SK-N-SH (cell line): ENCODE data around the gene DRD2. TPM values are rescaled to one million over a fixed set of nuclear protein-coding genes. Genes with fewer than 3 reads are reported as not detected.

Experiments
- CTCF ChIA-PET: fragments of 300-600, 350-600 bp; formaldehyde crosslinking; extraction: SDS; loops from one replicate; lab custom pipeline; 2021; lab: Yijun Ruan, JAX
- POLR2A ChIA-PET: fragments of 350-600 bp; sonication (Branson Sonifier 250); formaldehyde crosslinking; extraction: SDS; loops from one replicate; lab custom pipeline; 2020; ENCODE audit warnings: antibody characterized with exemption, inconsistent platforms; lab: Yijun Ruan, JAX
- DNase-seq: peaks from one replicate; pipeline ENCODE4 v3.0.0; 2012
- H2AFZ ChIP-seq: fragments of 200-600 bp; sonication (generic); 2 replicates; pipeline ENCODE4 v1.8.1; 2016; ENCODE audit warnings: antibody characterized with exemption, mild to moderate bottlenecking, low read depth
- H3F3A ChIP-seq: fragments of 200-600 bp; sonication (generic); replicated peaks from 2 replicates; pipeline ENCODE3; 2016; ENCODE audit warnings: antibody characterized with exemption, mild to moderate bottlenecking; ENCODE audit not compliant: insufficient read depth
- H3K27ac ChIP-seq, 2 experiments: fragments of 200-500 bp in 1 of 2; fragments of 200-600 bp in 1 of 2; sonication (Bioruptor generic) in 1 of 2; sonication (generic), shearing (Covaris generic) in 1 of 2; 2 replicates each; pipeline versions ENCODE4 v1.5.1 to v1.6.1; 2014 to 2016; ENCODE audit warnings: low read depth in 2 of 2, inconsistent platforms in 1 of 2, low read length in 1 of 2, mild to moderate bottlenecking in 1 of 2, mixed read lengths in 1 of 2
- H3K27me3 ChIP-seq: fragments of 200-600 bp; sonication (generic), shearing (Covaris generic); 2 replicates; pipeline ENCODE4 v1.6.1; 2016; ENCODE audit warnings: mixed run types; ENCODE audit not compliant: insufficient read depth
- H3K36me3 ChIP-seq, 2 experiments: fragments of 200-500 bp in 1 of 2; fragments of 200-600 bp in 1 of 2; sonication (Bioruptor generic) in 1 of 2; sonication (generic) in 1 of 2; replicated peaks in 1 of 2; 2 replicates each; pipeline versions ENCODE3 to v1.5.1; 2014 to 2016; ENCODE audit warnings: low read length in 1 of 2, mild to moderate bottlenecking in 1 of 2; ENCODE audit not compliant: insufficient read depth in 2 of 2, control insufficient read depth in 1 of 2
- H3K4me1 ChIP-seq, 2 experiments: fragments of 200-500 bp in 1 of 2; fragments of 200-600 bp in 1 of 2; sonication (Bioruptor generic) in 1 of 2; sonication (generic), shearing (Covaris generic) in 1 of 2; 2 replicates each; pipeline versions ENCODE4 v1.5.1 to v1.6.1; 2014 to 2016; ENCODE audit warnings: low read depth in 1 of 2, low read length in 1 of 2, mixed run types in 1 of 2; ENCODE audit not compliant: insufficient read depth in 2 of 2, control insufficient read depth in 1 of 2
- H3K4me2 ChIP-seq: fragments of 200-600 bp; sonication (generic), shearing (Covaris generic); 2 replicates; pipeline ENCODE4 v1.6.1; 2017; ENCODE audit warnings: mixed run types
- H3K4me3 ChIP-seq, 2 experiments: fragments of 200-500 bp in 1 of 2; fragments of 200-600 bp in 1 of 2; sonication (Bioruptor generic) in 1 of 2; sonication (generic), shearing (Covaris generic) in 1 of 2; 2 replicates each; pipeline versions ENCODE4 v1.5.1 to v1.8.1; 2014 to 2016; ENCODE audit warnings: low read depth in 2 of 2, inconsistent platforms in 1 of 2, low read length in 1 of 2, mild to moderate bottlenecking in 1 of 2, mixed read lengths in 1 of 2, moderate library complexity in 1 of 2
- H3K79me2 ChIP-seq: fragments of 200-600 bp; sonication (generic); 2 replicates; pipeline ENCODE4 v1.8.1; 2017; ENCODE audit warnings: mild to moderate bottlenecking; ENCODE audit not compliant: insufficient read depth
- H3K9ac ChIP-seq: fragments of 200-600 bp; sonication (generic); 2 replicates; pipeline ENCODE4 v1.6.1; 2017; ENCODE audit warnings: mixed run types
- H3K9me2 ChIP-seq: fragments of 200-600 bp; sonication (generic); 2 replicates; pipeline ENCODE4 v1.6.1; 2017; ENCODE audit warnings: mixed run types
- H3K9me3 ChIP-seq: fragments of 200-600 bp; sonication (generic); 2 replicates; pipeline ENCODE4 v1.6.1; 2017; ENCODE audit warnings: mixed run types, mild to moderate bottlenecking, moderate library complexity
- H4K20me1 ChIP-seq: fragments of 200-600 bp; sonication (generic); 2 replicates; pipeline ENCODE4 v1.6.1; 2017; ENCODE audit warnings: mild to moderate bottlenecking, mixed run types; ENCODE audit not compliant: insufficient read depth
- FOSL2 ChIP-seq: IDR thresholded peaks from 2 replicates; pipeline ENCODE4 v1.4.0; 2012; ENCODE audit warnings: low read depth, mild to moderate bottlenecking, moderate library complexity, borderline replicate concordance
- FOXM1 ChIP-seq: IDR thresholded peaks from 2 replicates; pipeline ENCODE4 v1.4.0; 2012; ENCODE audit warnings: low read depth, mild to moderate bottlenecking
- GABPA ChIP-seq: IDR thresholded peaks from 2 replicates; pipeline ENCODE4 v1.4.0; 2012; ENCODE audit warnings: low read depth, mild to moderate bottlenecking
- GATA2 ChIP-seq: sonication (generic); formaldehyde crosslinking; IDR thresholded peaks from 2 replicates; pipeline ENCODE4 v1.5.0; 2020; ENCODE audit warnings: mild to moderate bottlenecking, missing genetic modification reagents
- MXI1 ChIP-seq: IDR thresholded peaks from 2 replicates; pipeline ENCODE4 v1.6.1; 2012; ENCODE audit warnings: mild to moderate bottlenecking, low read depth, low read length, improper control_type of control experiment
- NFIC ChIP-seq: IDR thresholded peaks from 2 replicates; pipeline ENCODE4 v1.4.0; 2012; ENCODE audit warnings: borderline replicate concordance
- PBX3 ChIP-seq: IDR thresholded peaks from 2 replicates; pipeline ENCODE4; 2012
- POLR2AphosphoS5 ChIP-seq: IDR thresholded peaks from 2 replicates; pipeline ENCODE4 v1.6.1; 2012; ENCODE audit warnings: low read depth, low read length
- RCOR1 ChIP-seq: fragments of 150-350 bp; IDR thresholded peaks from 2 replicates; pipeline ENCODE4 v1.6.1; 2017; ENCODE audit warnings: antibody characterized with exemption, low read length
- RFX5 ChIP-seq: IDR thresholded peaks from 2 replicates; pipeline ENCODE4 v1.6.1; 2012; ENCODE audit warnings: mild to moderate bottlenecking, improper control_type of control experiment, low read length
- RXRA ChIP-seq: IDR thresholded peaks from 2 replicates; pipeline ENCODE4 v1.4.0; 2012; ENCODE audit warnings: low read depth, mild to moderate bottlenecking, borderline replicate concordance
- SIN3A ChIP-seq: IDR thresholded peaks from 2 replicates; pipeline ENCODE4 v1.6.1; 2012; ENCODE audit warnings: low read depth, mild to moderate bottlenecking, low read length, moderate library complexity, borderline replicate concordance
- SMC3 ChIP-seq: IDR thresholded peaks from 2 replicates; pipeline ENCODE4 v1.6.1; 2012; ENCODE audit warnings: low read depth, low read length, improper control_type of control experiment
- TEAD4 ChIP-seq: IDR thresholded peaks from 2 replicates; pipeline ENCODE4 v1.4.0; 2012; ENCODE audit warnings: mild to moderate bottlenecking, borderline replicate concordance; ENCODE audit not compliant: insufficient read depth
- USF1 ChIP-seq: IDR thresholded peaks from 2 replicates; pipeline ENCODE4 v1.4.0; 2012; ENCODE audit warnings: low read depth, borderline replicate concordance
- YY1 ChIP-seq: IDR thresholded peaks from 2 replicates; pipeline ENCODE4 v1.4.0; 2012; ENCODE audit warnings: low read depth, mild to moderate bottlenecking
- ZBTB33 ChIP-seq: IDR thresholded peaks from 2 replicates; pipeline ENCODE4 v1.4.0; 2012; ENCODE audit warnings: low read depth, borderline replicate concordance
- WGBS: methylation state at CpG from one replicate; pipeline ENCODE4 v1.1.6; 2017; ENCODE audit warnings: low lambda C conversion rate; 5-methylcytosine and 5-hydroxymethylcytosine counted together
- polyA plus RNA-seq, 3 experiments: library from polyadenylated mRNA; depleted of rRNA; stranded (reverse); fragments of >200 nt; gene quantifications; 2 replicates each; pipeline ENCODE4 v1.2.3, GENCODE V29; 2012
- TF ChIP-seq, protein P1 (sequence below): fragments of 150-350 bp; IDR thresholded peaks from 2 replicates; pipeline ENCODE4 v1.6.1; 2017; ENCODE audit warnings: antibody characterized with exemption, low read length, low read depth, borderline replicate concordance
- TF ChIP-seq, protein P2 (sequence below): IDR thresholded peaks from 2 replicates; pipeline ENCODE4 v1.4.0; 2012; ENCODE audit warnings: low read depth

DRD2 gene
- polyA plus RNA-seq, 1 of the 3 experiments (the other 2 are of a cell fraction), result 0.10 TPM

GRCh38 chr11:113404859-113405430 is 70.3 kb downstream of the DRD2 start:
- ChIA-PET POLR2A (no interaction called here), CTCF (no interaction called here)
- no peak for TF ChIP-seq TEAD4
- TF ChIP-seq YY1, result no peak
- Histone ChIP-seq H3K9ac (no peak overlapping the region), H3K4me3 (no peak overlapping the region), H3K27me3 (no peaks in the 10 kb centered on the region), H3K36me3 (no peaks in the 10 kb centered on the region), H3K79me2 (no peaks in the 10 kb centered on the region), H3K4me2 (no peak overlapping the region), H2AFZ (no peak overlapping the region), H3F3A (no peaks in the 10 kb centered on the region), H3K4me1 (peaks cover 0 to 25% of the 10 kb centered on the region in 2 experiments; a peak in 1 of 4 replicates), H3K27ac (no peak overlapping the region), H3K9me3 (no peaks in the 10 kb centered on the region), H3K9me2 (no peaks in the 10 kb centered on the region), H4K20me1 (no peaks in the 10 kb centered on the region)
- WGBS, result 61% methylated on average over 7 of the region's 7 CpGs
- DNase-seq, result no peak

DNA sequence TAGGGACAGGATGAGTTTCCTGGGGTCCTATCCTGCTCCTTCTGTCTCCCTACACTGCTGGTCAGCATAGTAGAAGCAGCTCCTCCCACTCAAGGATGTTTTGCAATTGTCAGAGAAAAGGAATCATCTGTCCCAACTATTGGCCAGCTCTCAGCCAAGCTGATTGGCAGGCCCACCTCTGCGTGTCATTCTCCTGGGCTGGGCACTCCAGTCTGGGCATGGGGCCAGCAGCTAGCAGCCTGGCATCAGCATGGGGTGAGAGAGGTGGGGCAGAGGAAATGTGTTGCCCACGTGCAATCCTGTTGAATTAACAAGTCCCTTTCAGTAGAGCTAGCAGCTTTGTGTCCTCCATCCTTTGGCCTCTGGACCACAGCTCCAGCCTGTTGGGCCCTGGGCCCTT is 73.5 kb downstream of the DRD2 start:
- no CpG with 5 or more reads among the region's 2 CpGs for WGBS
- Histone ChIP-seq H3K4me1 (peaks cover 0 to 35% of the 10 kb centered on the region in 2 experiments; a peak in 1 of 4 replicates), H3K27me3 (no peaks in the 10 kb centered on the region), H3K27ac (peak overlapping the region in 1 of 2 experiments; percentile 28; a peak in 1 of 4 replicates), H3K9me3 (no peaks in the 10 kb centered on the region), H3K9ac (no peak overlapping the region), H4K20me1 (no peaks in the 10 kb centered on the region), H3F3A (no peaks in the 10 kb centered on the region), H3K36me3 (no peaks in the 10 kb centered on the region), H3K4me3 (no peak overlapping the region), H3K9me2 (no peaks in the 10 kb centered on the region), H3K4me2 (no peak overlapping the region), H3K79me2 (no peaks in the 10 kb centered on the region), H2AFZ (no peak overlapping the region)
- CTCF ChIA-PET, result interaction anchor here (1.0 kb wide), 1 partner anchor 11 kb away, joined by 3 read pairs; no protein-coding TSS in a partner anchor
- POLR2A ChIA-PET, result interaction anchor here (0.8 kb wide), 1 partner anchor 87 kb away, joined by 3 read pairs; the partner anchor contains the start of gene TTC12
- TF ChIP-seq POLR2AphosphoS5, result no peak
- TF ChIP-seq PBX3, result peak; percentile 39; the same call in 1 of the 2 replicates
- TF ChIP-seq, protein P1, sequence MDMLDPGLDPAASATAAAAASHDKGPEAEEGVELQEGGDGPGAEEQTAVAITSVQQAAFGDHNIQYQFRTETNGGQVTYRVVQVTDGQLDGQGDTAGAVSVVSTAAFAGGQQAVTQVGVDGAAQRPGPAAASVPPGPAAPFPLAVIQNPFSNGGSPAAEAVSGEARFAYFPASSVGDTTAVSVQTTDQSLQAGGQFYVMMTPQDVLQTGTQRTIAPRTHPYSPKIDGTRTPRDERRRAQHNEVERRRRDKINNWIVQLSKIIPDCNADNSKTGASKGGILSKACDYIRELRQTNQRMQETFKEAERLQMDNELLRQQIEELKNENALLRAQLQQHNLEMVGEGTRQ, result no peak
- TF ChIP-seq, protein P2, sequence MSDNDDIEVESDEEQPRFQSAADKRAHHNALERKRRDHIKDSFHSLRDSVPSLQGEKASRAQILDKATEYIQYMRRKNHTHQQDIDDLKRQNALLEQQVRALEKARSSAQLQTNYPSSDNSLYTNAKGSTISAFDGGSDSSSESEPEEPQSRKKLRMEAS, result peak; percentile 64
- TF ChIP-seq RCOR1, result no peak
- no peak for TF ChIP-seq GABPA
- no peak for TF ChIP-seq FOSL2
- peak; percentile 95 for TF ChIP-seq MXI1
- no peak for TF ChIP-seq GATA2
- 0 out of 2 replicates have a peak, but pooled peaks have one; percentile 50 for TF ChIP-seq RFX5
- no peak for TF ChIP-seq RXRA
- no peak for TF ChIP-seq TEAD4
- no peak for TF ChIP-seq SMC3
- TF ChIP-seq SIN3A, result no peak
- TF ChIP-seq YY1, result no peak
- no peak for TF ChIP-seq USF1
- TF ChIP-seq FOXM1, result no peak
- TF ChIP-seq NFIC, result peak; percentile 27; the same call in 1 of the 2 replicates
- no peak for TF ChIP-seq ZBTB33
- DNase-seq, result peak; percentile 91
